ENCODE results near the gene OR52N1.

OR52N1 gene

DNA sequence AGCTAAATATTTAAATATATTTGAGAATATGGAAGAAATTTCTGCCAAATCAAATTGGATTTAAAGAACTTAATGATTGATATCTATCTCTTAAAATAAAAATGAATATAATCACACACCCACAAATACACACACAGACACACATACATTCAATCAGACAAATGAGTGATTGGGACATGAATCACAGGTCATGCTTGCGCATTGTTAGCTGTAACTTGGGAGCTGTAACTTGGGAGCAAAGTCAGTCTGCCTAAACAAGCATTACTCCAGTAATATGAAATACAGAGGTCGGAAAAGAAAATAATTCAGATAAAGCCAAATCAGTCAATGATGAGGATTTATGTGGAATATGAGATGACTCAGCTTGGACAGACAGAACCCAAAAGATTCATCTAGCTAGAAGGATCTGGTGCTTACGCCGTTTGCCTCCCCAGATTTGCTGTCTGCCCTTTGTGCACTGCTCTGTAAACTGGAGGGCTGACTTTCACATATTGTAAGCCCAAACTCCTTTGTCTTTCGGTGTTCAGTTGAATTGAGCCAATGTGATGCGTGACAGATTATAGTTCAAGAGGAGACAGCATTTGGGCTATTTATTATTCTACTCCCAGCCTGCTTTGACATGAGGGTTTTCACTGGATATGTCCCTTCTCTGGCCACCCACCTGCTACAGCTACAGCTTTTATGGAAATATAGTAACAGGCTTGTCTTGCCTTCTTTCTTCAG lies 53.2 kb downstream of the OR52N1 start:
- TF ChIP-seq POLR2AphosphoS5 (IDR thresholded peaks at IDR 0.05; ENCODE audit: low read depth, low read length) (no peak), SIN3A (IDR thresholded peaks at IDR 0.05; ENCODE audit: borderline replicate concordance, insufficient read depth, low read length) (no peak), FOXP2 (optimal IDR thresholded peaks at IDR 0.05; ENCODE audit: borderline replicate concordance, extremely low read depth, extremely low read length, insufficient read depth) (no peak), TAF1 (IDR thresholded peaks at IDR 0.05; ENCODE audit: borderline replicate concordance, insufficient read depth, low read length) (no peak)
- TF ChIP-seq, protein P1, sequence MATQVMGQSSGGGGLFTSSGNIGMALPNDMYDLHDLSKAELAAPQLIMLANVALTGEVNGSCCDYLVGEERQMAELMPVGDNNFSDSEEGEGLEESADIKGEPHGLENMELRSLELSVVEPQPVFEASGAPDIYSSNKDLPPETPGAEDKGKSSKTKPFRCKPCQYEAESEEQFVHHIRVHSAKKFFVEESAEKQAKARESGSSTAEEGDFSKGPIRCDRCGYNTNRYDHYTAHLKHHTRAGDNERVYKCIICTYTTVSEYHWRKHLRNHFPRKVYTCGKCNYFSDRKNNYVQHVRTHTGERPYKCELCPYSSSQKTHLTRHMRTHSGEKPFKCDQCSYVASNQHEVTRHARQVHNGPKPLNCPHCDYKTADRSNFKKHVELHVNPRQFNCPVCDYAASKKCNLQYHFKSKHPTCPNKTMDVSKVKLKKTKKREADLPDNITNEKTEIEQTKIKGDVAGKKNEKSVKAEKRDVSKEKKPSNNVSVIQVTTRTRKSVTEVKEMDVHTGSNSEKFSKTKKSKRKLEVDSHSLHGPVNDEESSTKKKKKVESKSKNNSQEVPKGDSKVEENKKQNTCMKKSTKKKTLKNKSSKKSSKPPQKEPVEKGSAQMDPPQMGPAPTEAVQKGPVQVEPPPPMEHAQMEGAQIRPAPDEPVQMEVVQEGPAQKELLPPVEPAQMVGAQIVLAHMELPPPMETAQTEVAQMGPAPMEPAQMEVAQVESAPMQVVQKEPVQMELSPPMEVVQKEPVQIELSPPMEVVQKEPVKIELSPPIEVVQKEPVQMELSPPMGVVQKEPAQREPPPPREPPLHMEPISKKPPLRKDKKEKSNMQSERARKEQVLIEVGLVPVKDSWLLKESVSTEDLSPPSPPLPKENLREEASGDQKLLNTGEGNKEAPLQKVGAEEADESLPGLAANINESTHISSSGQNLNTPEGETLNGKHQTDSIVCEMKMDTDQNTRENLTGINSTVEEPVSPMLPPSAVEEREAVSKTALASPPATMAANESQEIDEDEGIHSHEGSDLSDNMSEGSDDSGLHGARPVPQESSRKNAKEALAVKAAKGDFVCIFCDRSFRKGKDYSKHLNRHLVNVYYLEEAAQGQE (IDR thresholded peaks at IDR 0.05; ENCODE audit: insufficient read depth in 1 of 2, low read depth in 2 of 2, low read length in 2 of 2) = no peak

DNA sequence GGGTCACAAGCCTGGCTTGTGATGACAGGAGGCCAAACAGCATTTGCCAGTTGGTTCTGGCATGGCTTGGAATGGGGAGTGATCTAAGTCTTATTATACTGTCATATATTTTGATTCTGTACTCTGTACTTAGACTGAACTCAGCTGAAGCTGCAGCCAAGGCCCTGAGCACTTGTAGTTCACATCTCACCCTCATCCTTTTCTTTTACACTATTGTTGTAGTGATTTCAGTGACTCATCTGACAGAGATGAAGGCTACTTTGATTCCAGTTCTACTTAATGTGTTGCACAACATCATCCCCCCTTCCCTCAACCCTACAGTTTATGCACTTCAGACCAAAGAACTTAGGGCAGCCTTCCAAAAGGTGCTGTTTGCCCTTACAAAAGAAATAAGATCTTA lies 54.0 kb downstream of the OR52N1 start:
- TF ChIP-seq, protein P1 (IDR thresholded peaks at IDR 0.05; ENCODE audit: insufficient read depth in 1 of 2, low read depth in 2 of 2, low read length in 2 of 2) = no peak
- TF ChIP-seq POLR2AphosphoS5 (IDR thresholded peaks at IDR 0.05; ENCODE audit: low read depth, low read length) (no peak), TAF1 (IDR thresholded peaks at IDR 0.05; ENCODE audit: borderline replicate concordance, insufficient read depth, low read length) (no peak), FOXP2 (optimal IDR thresholded peaks at IDR 0.05; ENCODE audit: borderline replicate concordance, extremely low read depth, extremely low read length, insufficient read depth) (no peak), SIN3A (IDR thresholded peaks at IDR 0.05; ENCODE audit: borderline replicate concordance, insufficient read depth, low read length) (no peak)

Measured in PFSK-1 (cell line).